Suppressor macrophage (primary cell): Measurements from ENCODE around the gene GDF7.

Experiments
- DNase-seq, 4 experiments: peaks; one replicate each; pipeline ENCODE4 v3.0.0-alpha.2; 2020 to 2022

Gene GDF7

GRCh38 chr2:20662308-20662937 lies 4.5 kb upstream of the GDF7 start:
- DNase-seq, result no peak

- DNase-seq, result no peak
Measured at GRCh38 chr2:20663196-20664070, 3.5 kb upstream of the GDF7 start.

- no peak for DNase-seq
Measured at GRCh38 chr2:20664071-20664390, 2.9 kb upstream of the GDF7 start.

- no peak for DNase-seq
Measured at GRCh38 chr2:20664431-20665242, 2.3 kb upstream of the GDF7 start.

GRCh38 chr2:20665243-20666004 lies 1.5 kb upstream of the GDF7 start:
- DNase-seq, result no peak

DNA sequence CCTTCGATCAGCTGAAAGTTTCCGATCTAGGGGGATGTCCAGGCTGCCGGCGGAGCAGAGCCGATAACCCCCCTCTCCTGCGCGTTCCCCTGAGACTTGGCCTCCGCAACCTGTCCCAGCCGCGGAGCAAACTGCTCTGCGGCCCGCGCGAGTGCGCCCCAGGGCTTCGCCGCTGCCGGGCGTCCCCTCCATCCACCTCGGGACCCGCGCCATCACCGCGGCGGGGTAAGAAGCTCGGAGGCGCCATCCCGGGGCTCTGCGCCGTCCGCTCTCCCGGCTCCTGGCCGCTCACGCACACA lies 990 bp upstream of the GDF7 start:
- no peak for DNase-seq

DNA sequence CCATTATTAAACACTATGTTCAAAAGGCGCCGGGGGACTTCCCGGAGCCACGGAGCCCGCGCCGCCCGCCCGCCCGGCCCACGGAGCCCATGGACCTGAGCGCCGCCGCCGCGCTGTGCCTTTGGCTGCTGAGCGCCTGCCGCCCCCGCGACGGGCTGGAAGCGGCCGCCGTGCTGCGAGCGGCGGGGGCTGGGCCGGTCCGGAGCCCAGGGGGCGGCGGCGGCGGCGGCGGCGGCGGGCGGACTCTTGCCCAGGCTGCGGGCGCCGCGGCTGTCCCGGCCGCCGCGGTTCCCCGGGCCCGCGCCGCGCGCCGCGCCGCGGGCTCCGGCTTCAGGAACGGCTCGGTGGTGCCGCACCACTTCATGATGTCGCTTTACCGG lies 197 bp downstream of the GDF7 start:
- peak in 2 of 4 experiments; percentile 35 to 50 for DNase-seq

DNA sequence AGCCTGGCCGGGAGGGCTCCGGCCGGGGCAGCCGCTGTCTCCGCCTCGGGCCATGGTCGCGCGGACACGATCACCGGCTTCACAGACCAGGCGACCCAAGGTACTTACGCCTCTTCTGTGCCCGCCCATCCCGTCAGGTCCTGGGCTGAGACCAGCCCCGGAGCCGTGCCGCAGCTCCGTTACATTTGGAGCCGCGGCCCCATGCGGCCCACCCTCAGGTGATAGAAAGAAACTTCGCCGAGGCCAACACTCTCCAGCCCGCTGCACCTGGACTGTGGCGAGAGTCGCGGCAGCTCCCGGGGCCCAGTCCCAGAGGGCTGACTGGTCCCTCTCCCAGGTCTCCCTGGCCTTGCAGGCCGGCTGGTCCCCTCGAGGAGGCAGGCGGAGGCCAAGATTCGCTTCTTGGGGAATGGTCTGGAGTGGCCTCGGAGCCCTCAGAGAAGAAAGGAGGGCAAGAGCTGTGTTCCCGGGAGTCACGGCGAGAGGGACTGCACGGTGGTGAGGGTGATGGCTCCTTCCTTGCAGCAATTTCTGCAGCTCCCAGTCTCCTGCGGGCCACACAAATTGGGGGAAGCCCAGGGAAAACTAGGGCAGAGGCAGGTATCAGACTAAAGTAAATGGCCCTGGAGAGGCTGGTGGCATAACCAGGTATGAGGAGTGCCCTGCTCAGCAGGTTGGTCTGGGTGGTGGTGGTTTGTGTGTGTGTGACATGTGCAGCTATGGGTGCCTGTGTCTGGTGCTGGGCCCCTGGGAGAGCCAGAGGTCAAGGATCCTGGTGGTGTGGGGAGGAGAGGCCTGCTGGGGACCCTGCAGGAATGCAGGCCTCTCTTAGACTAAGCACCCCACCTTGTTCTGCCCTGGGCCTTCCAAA lies 822 bp downstream of the GDF7 start:
- DNase-seq, result no peak

DNA sequence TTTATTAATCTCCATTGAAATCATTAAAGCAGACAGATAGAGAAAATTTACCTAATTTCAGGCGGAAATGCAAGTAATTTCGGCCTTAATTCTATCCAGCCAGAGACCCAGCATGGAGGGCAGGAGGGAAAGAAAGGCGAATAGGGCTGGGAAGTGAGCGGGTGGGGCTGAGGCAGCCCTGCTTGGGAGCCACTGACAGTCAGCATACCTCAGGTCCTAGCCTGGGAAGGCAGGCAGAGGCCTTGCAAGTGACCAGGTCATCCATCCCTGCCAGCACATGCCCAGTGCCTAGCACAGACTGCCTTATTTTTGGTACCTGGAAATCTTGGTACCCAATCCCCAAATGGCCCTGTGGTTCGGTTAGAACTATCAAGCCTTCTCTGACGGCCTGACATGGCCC lies 1.5 kb downstream of the GDF7 start:
- DNase-seq, result no peak

DNA sequence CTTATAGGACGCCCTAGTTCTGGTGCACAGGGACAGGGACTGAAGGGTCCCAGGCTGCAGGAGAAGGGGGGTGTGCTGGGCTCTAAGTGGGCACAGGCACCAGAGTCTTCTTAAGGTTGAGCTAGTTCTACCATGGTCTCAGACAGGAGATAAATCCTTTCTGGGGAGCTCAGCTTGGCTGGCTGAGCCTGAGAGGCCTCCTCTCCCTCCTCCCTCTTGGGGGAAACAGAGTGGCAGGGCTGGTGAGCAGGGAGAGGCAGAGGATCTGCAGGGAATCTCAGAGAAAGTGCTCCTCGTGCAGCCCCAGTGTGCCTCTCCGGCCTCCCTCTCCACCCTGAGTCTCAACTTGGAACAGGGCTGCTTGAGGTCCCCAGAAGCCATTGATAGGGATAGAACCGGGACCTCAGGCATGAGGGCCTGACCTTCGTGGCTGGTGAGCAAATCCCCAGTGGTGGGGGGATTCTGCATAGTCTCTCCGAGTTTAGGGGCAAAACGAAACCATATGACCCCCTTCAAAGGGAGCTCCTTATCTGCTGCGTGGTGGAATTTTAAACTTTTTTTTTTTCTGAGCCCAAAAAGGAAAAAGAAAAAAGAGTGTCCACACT lies 2.0 kb downstream of the GDF7 start:
- DNase-seq, result no peak

- DNase-seq, result no peak
Measured at GRCh38 chr2:20669562-20670314, 2.8 kb downstream of the GDF7 start.

DNA sequence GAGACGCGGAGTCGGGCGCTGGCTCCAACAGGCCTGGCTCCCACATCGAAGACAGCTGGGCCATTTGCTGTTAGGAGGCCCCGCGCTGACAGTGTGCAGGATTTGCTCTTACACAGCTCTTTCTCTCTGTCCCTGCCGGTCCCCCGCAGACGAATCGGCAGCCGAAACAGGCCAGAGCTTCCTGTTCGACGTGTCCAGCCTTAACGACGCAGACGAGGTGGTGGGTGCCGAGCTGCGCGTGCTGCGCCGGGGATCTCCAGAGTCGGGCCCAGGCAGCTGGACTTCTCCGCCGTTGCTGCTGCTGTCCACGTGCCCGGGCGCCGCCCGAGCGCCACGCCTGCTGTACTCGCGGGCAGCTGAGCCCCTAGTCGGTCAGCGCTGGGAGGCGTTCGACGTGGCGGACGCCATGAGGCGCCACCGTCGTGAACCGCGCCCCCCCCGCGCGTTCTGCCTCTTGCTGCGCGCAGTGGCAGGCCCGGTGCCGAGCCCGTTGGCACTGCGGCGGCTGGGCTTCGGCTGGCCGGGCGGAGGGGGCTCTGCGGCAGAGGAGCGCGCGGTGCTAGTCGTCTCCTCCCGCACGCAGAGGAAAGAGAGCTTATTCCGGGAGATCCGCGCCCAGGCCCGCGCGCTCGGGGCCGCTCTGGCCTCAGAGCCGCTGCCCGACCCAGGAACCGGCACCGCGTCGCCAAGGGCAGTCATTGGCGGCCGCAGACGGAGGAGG lies 3.5 kb downstream of the GDF7 start:
- DNase-seq, result no peak

DNA sequence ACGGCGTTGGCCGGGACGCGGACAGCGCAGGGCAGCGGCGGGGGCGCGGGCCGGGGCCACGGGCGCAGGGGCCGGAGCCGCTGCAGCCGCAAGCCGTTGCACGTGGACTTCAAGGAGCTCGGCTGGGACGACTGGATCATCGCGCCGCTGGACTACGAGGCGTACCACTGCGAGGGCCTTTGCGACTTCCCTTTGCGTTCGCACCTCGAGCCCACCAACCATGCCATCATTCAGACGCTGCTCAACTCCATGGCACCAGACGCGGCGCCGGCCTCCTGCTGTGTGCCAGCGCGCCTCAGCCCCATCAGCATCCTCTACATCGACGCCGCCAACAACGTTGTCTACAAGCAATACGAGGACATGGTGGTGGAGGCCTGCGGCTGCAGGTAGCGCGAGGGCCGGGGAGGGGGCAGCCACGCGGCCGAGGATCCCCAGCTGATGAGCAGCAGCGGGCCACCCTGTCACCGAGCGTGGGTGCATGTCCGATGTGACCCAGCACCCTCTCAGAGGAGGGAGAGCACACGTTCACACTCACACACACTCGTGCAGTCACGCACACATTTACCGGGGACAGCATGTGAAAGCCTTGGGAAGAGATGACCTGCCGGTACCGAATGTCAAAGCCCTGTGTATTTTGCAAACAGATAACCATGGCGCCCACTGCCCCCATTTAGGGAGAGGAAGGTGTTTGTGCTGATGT lies 4.2 kb downstream of the GDF7 start:
- DNase-seq, result no peak

DNA sequence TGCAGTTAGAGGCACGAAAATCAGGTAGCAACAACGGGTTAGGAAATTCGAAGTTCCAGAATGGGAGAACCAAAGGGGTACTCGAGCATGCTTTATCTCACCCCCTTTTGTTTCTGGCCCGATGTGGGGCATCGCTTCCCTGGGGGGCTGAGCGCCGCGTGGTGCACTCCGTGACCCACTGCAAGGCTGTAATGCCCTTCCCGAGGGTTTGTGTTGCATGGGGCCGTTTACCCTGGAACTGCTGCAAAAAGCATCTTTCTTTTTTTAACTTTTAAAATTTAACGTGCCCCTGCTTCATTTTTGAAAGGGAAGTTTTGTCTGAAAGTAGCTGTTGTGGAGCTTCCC lies 4.8 kb downstream of the GDF7 start:
- no peak for DNase-seq

DNA sequence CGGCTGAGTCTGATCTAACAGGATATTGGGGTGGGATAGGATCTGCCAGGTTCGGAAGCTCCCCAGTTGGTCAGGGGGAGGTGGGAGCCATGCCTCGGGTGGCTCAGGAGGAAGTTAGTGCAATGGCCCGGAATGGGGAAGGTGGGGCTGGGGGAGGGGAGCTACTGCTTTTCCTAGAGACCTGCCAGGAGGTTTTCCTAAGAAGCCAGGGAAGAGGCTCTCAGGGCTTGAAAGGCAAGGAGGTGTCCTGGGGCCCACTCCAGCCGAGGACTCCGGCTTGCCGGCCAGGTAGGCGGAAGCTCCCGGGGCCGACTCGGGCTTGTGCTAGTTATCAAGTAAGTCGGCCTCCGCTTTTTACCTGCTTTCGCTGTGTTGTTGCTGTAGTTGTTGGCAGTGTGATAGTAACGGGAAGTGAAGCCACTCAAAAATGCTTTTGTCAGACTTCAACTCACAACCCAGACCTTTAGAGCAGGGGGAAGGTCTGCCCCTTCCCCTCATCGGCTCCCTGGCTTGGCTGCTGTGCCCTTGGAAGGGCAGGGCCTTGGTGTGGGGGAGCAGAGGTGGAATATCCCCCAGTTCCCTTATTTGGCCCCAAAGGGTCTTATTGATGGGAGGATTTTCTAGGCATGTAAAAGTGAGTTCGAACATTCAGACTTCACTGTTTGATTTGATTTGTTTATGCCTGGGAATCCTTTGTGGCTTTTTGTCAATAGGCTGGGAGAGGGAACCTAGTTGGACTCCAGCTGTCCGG lies 5.4 kb downstream of the GDF7 start:
- DNase-seq, result peak in 1 of 4 experiments; percentile 26

DNA sequence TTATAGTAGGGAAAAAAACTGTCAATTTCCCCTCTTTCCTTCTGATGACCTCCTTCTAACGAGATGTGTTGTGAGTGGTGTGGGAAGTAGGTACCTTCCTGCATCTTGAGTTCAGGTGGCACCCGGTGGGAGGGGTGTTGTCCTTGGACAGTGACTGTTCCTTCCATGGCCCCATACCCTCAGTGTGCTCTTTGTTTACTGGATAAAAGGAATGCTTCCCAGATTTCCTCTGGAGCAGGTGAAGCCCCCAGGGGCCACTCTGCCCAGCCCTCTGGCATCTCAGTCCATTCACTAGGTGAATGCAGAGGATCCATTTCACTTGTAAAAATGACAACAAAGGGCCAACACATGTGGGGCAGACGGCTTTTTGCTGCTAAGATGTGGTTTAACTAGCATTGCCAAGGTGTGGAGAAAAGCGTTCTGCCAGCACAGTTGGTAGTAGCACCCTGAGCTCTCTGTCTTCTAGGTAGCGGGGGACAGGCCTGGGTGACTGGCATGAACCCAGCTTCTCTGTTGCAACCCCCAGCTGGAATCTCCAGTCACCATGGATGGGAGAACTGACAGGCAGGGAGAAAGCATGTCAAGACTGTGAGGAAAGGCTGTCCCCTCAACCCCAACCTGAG lies 6.9 kb downstream of the GDF7 start:
- DNase-seq, result no peak

DNA sequence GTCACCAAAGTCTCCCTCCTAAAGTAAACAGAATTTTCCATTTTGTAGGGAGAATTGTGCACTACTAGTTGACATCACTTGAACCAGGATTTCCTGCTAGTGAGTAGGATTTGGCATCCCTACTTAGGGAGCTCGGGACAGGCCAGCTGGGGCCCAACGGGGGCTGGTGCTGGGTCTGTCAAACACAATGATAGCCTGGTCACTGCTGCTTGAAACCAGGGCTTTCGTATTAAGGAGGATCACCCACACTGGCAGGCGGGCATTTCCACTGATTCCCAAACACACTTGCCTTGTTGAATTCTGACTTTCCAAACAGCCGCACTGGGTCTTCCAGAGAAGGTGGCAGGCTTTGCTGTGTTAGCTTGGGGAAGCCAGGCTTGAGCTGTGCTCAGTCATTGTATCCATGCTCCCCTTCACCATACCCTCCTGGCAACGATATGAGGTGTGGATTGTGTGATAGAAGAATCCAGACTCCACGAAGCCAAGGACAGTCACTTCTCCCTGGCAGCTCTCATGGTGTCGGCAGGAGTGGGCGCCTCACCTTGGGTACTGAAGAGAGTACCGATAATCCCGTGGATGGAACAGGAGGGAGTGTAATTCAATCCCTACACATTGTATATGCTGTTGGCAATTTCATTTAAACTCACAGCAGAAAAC lies 7.5 kb downstream of the GDF7 start:
- DNase-seq, result no peak
